HEK293 (cell line): ENCODE measurements around the gene EML6.

ENCODE experiments used
- CTCF ChIA-PET: fragments of 350-600 bp; formaldehyde crosslinking; extraction: SDS; loops from one replicate; lab custom pipeline; 2021; ENCODE audit warnings: antibody characterized with exemption; lab: Yijun Ruan, JAX
- POLR2A ChIA-PET: fragments of 300-600 bp; formaldehyde crosslinking; extraction: SDS; loops from one replicate; lab custom pipeline; 2020; ENCODE audit warnings: antibody characterized with exemption, inconsistent platforms; lab: Yijun Ruan, JAX
- H3K27ac ChIP-seq: fragments of 200-500 bp; sonication (Bioruptor generic); 2 replicates; pipeline ENCODE4 v1.5.1; 2014; ENCODE audit warnings: low read depth, low read length, control low read depth, inconsistent platforms; ENCODE audit errors: extremely low read depth
- H3K36me3 ChIP-seq, 2 experiments: fragments of 200-500 bp in 1 of 2; sonication (Bioruptor generic) in 1 of 2; 1 replicate in 1 of 2; 2 replicates in 1 of 2; pipeline ENCODE4 v1.5.1; 2014 to 2017; ENCODE audit warnings: inconsistent platforms in 2 of 2, low read length in 2 of 2; ENCODE audit not compliant: control insufficient read depth in 2 of 2, insufficient read depth in 1 of 2
- H3K4me1 ChIP-seq: fragments of 200-500 bp; sonication (Bioruptor generic); 2 replicates; pipeline ENCODE4 v1.5.1; 2014; ENCODE audit warnings: mild to moderate bottlenecking, low read length, inconsistent platforms; ENCODE audit not compliant: control insufficient read depth, insufficient read depth
- H3K4me3 ChIP-seq: 2 replicates; pipeline ENCODE4 v1.5.1; 2011; ENCODE audit warnings: low read depth, mild to moderate bottlenecking, control low read depth, low read length, moderate library complexity
- H3K9me3 ChIP-seq: fragments of 200-500 bp; sonication (Bioruptor generic); 2 replicates; pipeline ENCODE4 v1.5.1; 2014; ENCODE audit warnings: low read depth, low read length, inconsistent platforms; ENCODE audit not compliant: control insufficient read depth, insufficient read depth
- HOXA7 ChIP-seq: sonication (generic); formaldehyde crosslinking; IDR thresholded peaks from 2 replicates; pipeline ENCODE4 v1.8.1; 2022; ENCODE audit warnings: missing genetic modification reagents, borderline replicate concordance
- KLF7 ChIP-seq: fragments of 450-650 bp; formaldehyde crosslinking; IDR thresholded peaks from 2 replicates; pipeline ENCODE4 v1.5.1; 2016; ENCODE audit warnings: missing biosample characterization, missing genetic modification characterization, borderline replicate concordance
- MZF1 ChIP-seq: fragments of 450-650 bp; formaldehyde crosslinking; IDR thresholded peaks from 2 replicates; pipeline ENCODE4 v1.5.1; 2017; ENCODE audit warnings: missing biosample characterization, missing genetic modification characterization, borderline replicate concordance
- RBAK ChIP-seq: fragments of 450-650 bp; formaldehyde crosslinking; IDR thresholded peaks from 2 replicates; pipeline ENCODE4 v1.5.1; 2016; ENCODE audit warnings: missing biosample characterization, missing genetic modification characterization
- TCF7L2 ChIP-seq: IDR thresholded peaks from 2 replicates; pipeline ENCODE4 v1.6.1; 2011; ENCODE audit warnings: low read depth, mild to moderate bottlenecking, inconsistent platforms, low read length, moderate library complexity, borderline replicate concordance
- ZBTB1 ChIP-seq: fragments of 450-650 bp; formaldehyde crosslinking; IDR thresholded peaks from 2 replicates; pipeline ENCODE4 v1.5.1; 2016; ENCODE audit warnings: missing biosample characterization, missing genetic modification characterization
- ZBTB20 ChIP-seq: fragments of 450-650 bp; formaldehyde crosslinking; IDR thresholded peaks from 2 replicates; pipeline ENCODE4 v1.5.1; 2016; ENCODE audit warnings: missing biosample characterization, missing genetic modification characterization
- ZBTB7A ChIP-seq: fragments of 450-650 bp; formaldehyde crosslinking; IDR thresholded peaks from 2 replicates; pipeline ENCODE4 v1.5.1; 2016; ENCODE audit warnings: low read depth, missing biosample characterization, missing genetic modification characterization
- ZEB2 ChIP-seq: fragments of 450-650 bp; formaldehyde crosslinking; IDR thresholded peaks from 2 replicates; pipeline ENCODE4 v1.5.1; 2016; ENCODE audit warnings: missing biosample characterization, missing genetic modification characterization
- ZNF10 ChIP-seq: fragments of 450-650 bp; formaldehyde crosslinking; IDR thresholded peaks from 2 replicates; pipeline ENCODE4 v1.5.1; 2017; ENCODE audit warnings: missing biosample characterization, missing genetic modification characterization
- ZNF121 ChIP-seq: fragments of 450-650 bp; formaldehyde crosslinking; IDR thresholded peaks from 2 replicates; pipeline ENCODE4 v1.5.1; 2016; ENCODE audit warnings: missing biosample characterization, missing genetic modification characterization
- ZNF169 ChIP-seq: fragments of 450-650 bp; formaldehyde crosslinking; IDR thresholded peaks from 2 replicates; pipeline ENCODE4 v1.5.1; 2016; ENCODE audit warnings: missing biosample characterization, missing genetic modification characterization
- ZNF202 ChIP-seq: fragments of 450-650 bp; formaldehyde crosslinking; IDR thresholded peaks from 2 replicates; pipeline ENCODE4 v1.5.1; 2016; ENCODE audit warnings: missing biosample characterization, missing genetic modification characterization, borderline replicate concordance
- ZNF558 ChIP-seq: fragments of 450-650 bp; formaldehyde crosslinking; IDR thresholded peaks from 2 replicates; pipeline ENCODE4 v1.5.1; 2016; ENCODE audit warnings: missing biosample characterization, missing genetic modification characterization
- ZNF654 ChIP-seq: fragments of 450-650 bp; formaldehyde crosslinking; IDR thresholded peaks from 2 replicates; pipeline ENCODE4 v1.5.1; 2016; ENCODE audit warnings: low read depth, missing biosample characterization, missing genetic modification characterization
- ZNF701 ChIP-seq: fragments of 450-650 bp; formaldehyde crosslinking; IDR thresholded peaks from 2 replicates; pipeline ENCODE4 v1.5.1; 2016; ENCODE audit warnings: missing biosample characterization, missing genetic modification characterization
- TF ChIP-seq, protein P1 (sequence below): fragments of 450-650 bp; formaldehyde crosslinking; IDR thresholded peaks from 2 replicates; pipeline ENCODE4 v1.5.1; 2016; ENCODE audit warnings: missing biosample characterization, missing genetic modification characterization
- TF ChIP-seq, protein P2 (sequence below): fragments of 450-650 bp; formaldehyde crosslinking; IDR thresholded peaks from 2 replicates; pipeline ENCODE4 v1.5.1; 2016; ENCODE audit warnings: missing biosample characterization, missing genetic modification characterization
- TF ChIP-seq, protein P3 (sequence below): fragments of 450-650 bp; formaldehyde crosslinking; IDR thresholded peaks from 2 replicates; pipeline ENCODE4 v1.5.1; 2016; ENCODE audit warnings: missing biosample characterization, missing genetic modification characterization
- TF ChIP-seq, protein P4 (sequence below): fragments of 450-650 bp; IDR thresholded peaks from 2 replicates; pipeline ENCODE4 v1.5.1; 2018; ENCODE audit warnings: missing biosample characterization, mild to moderate bottlenecking, missing genetic modification characterization

Gene EML6

DNA sequence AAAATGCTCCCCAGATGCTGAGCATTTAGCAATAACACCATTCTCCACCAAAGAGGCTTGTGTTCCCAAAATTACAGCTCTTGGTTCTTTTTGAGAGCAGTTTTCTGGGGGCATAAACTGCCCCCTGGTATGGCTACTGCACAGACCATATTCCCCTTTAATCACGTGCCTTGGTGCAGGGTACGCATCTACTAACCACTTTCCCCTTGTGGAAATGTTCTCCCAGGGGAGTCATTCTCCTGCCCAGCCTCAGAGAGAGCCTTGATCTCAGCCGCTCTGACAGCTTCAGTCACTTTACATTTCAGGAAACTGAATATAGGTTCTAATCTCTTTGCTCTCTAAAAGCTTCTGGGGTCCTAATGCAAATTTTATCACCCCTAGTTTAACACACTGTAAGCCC, 44.7 kb upstream of the EML6 start:
- ChIA-PET CTCF (interaction anchor here (0.7 to 6.0 kb wide), 2 partner anchors 14 to 264 kb away, joined by 3 to 39 read pairs; no protein-coding TSS in a partner anchor), POLR2A (no interaction called here)
- Histone ChIP-seq H3K4me1 (no peaks in the 10 kb centered on the region), H3K27ac (no peak overlapping the region), H3K36me3 (no peaks in the 10 kb centered on the region), H3K4me3 (no peak overlapping the region), H3K9me3 (no peaks in the 10 kb centered on the region)
- TF ChIP-seq MZF1 (tag by site-specific recombination) (peak; percentile 59; the same call in 1 of the 2 replicates), ZNF654 (tag by site-specific recombination) (no peak), TCF7L2 (peak; percentile 23; the same call in 1 of the 2 replicates)

DNA sequence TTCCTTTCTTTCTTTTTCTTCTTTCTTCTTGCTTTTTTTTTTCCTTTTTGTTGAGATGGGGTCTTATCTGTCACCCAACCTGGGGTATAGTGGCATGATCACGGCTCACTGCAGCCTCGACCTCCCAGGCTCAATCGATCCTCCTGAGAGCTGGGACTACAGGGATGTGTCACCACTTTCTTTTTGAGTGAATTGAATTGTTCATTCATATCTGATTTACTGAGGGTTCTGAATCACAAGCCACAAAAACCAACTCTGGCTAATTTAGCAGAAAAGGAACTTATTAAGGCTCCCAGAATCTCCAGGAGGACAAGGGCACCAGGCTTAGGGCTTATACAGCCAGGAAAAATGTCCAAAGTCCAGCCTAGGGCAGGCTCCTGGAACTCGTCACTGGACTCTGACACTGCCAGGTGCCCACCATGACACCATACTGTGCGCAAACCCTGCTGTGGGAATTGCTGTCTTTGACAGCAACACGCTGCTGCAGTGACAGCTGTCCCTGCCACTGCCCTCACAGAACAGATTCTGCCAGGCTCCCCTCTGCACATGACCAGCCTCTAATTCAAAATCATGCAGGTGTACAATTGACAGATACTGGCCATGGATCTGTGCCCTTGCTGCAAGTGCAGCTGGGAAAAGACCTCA, 42.9 kb upstream of the EML6 start:
- Histone ChIP-seq H3K4me1 (no peaks in the 10 kb centered on the region), H3K4me3 (no peak overlapping the region), H3K9me3 (no peaks in the 10 kb centered on the region), H3K27ac (no peak overlapping the region), H3K36me3 (no peaks in the 10 kb centered on the region)
- POLR2A ChIA-PET = interaction anchor here (0.6 kb wide), 1 partner anchor 641 kb away, joined by 4 read pairs; no protein-coding TSS in a partner anchor
- CTCF ChIA-PET = interaction anchor here (0.6 to 4.3 kb wide), 6 partner anchors 11 to 1053 kb away, joined by 3 to 18 read pairs (median 5); no protein-coding TSS in a partner anchor
- TF ChIP-seq ZBTB7A (no peak), ZEB2 (tag by site-specific recombination) (no peak), ZNF202 (tag by site-specific recombination) (no peak), ZNF701 (tag by site-specific recombination) (no peak), ZNF558 (tag by site-specific recombination) (no peak), ZNF169 (tag by site-specific recombination) (no peak), KLF7 (tag by site-specific recombination) (no peak), RBAK (tag by site-specific recombination) (no peak), ZNF10 (no peak), ZNF121 (tag by site-specific recombination) (no peak), HOXA7 (CRISPR knock-in tag) (no peak), ZBTB20 (tag by site-specific recombination) (no peak), ZBTB1 (tag by site-specific recombination) (no peak)
- TF ChIP-seq, protein P1, sequence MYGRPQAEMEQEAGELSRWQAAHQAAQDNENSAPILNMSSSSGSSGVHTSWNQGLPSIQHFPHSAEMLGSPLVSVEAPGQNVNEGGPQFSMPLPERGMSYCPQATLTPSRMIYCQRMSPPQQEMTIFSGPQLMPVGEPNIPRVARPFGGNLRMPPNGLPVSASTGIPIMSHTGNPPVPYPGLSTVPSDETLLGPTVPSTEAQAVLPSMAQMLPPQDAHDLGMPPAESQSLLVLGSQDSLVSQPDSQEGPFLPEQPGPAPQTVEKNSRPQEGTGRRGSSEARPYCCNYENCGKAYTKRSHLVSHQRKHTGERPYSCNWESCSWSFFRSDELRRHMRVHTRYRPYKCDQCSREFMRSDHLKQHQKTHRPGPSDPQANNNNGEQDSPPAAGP (tag by site-specific recombination) = no peak
- TF ChIP-seq, protein P2, sequence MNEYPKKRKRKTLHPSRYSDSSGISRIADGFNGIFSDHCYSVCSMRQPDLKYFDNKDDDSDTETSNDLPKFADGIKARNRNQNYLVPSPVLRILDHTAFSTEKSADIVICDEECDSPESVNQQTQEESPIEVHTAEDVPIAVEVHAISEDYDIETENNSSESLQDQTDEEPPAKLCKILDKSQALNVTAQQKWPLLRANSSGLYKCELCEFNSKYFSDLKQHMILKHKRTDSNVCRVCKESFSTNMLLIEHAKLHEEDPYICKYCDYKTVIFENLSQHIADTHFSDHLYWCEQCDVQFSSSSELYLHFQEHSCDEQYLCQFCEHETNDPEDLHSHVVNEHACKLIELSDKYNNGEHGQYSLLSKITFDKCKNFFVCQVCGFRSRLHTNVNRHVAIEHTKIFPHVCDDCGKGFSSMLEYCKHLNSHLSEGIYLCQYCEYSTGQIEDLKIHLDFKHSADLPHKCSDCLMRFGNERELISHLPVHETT = no peak
- TF ChIP-seq, protein P3, sequence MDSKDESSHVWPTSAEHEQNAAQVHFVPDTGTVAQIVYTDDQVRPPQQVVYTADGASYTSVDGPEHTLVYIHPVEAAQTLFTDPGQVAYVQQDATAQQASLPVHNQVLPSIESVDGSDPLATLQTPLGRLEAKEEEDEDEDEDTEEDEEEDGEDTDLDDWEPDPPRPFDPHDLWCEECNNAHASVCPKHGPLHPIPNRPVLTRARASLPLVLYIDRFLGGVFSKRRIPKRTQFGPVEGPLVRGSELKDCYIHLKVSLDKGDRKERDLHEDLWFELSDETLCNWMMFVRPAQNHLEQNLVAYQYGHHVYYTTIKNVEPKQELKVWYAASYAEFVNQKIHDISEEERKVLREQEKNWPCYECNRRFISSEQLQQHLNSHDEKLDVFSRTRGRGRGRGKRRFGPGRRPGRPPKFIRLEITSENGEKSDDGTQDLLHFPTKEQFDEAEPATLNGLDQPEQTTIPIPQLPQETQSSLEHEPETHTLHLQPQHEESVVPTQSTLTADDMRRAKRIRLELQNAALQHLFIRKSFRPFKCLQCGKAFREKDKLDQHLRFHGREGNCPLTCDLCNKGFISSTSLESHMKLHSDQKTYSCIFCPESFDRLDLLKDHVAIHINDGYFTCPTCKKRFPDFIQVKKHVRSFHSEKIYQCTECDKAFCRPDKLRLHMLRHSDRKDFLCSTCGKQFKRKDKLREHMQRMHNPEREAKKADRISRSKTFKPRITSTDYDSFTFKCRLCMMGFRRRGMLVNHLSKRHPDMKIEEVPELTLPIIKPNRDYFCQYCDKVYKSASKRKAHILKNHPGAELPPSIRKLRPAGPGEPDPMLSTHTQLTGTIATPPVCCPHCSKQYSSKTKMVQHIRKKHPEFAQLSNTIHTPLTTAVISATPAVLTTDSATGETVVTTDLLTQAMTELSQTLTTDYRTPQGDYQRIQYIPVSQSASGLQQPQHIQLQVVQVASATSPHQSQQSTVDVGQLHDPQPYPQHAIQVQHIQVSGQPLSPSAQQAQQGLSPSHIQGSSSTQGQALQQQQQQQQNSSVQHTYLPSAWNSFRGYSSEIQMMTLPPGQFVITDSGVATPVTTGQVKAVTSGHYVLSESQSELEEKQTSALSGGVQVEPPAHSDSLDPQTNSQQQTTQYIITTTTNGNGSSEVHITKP (tag by site-specific recombination) = no peak
- TF ChIP-seq, protein P4, sequence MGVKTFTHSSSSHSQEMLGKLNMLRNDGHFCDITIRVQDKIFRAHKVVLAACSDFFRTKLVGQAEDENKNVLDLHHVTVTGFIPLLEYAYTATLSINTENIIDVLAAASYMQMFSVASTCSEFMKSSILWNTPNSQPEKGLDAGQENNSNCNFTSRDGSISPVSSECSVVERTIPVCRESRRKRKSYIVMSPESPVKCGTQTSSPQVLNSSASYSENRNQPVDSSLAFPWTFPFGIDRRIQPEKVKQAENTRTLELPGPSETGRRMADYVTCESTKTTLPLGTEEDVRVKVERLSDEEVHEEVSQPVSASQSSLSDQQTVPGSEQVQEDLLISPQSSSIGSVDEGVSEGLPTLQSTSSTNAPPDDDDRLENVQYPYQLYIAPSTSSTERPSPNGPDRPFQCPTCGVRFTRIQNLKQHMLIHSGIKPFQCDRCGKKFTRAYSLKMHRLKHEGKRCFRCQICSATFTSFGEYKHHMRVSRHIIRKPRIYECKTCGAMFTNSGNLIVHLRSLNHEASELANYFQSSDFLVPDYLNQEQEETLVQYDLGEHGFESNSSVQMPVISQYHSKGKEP (tag by site-specific recombination) = no peak
- TF ChIP-seq, all 188 proteins: peak for 0
